ENCODE results near the gene MED15.
"Not testable (repeated sequence)": the region's sequence is repeated elsewhere in the genome, so short reads cannot be mapped to it uniquely, and the experiment has no call there.

The MED15 gene

GRCh38 chr22:20606041-20606783 is 98.8 kb downstream of the MED15 start:
- DNase-seq = peak; percentile 16

- DNase-seq = no peak
Measured at GRCh38 chr22:20606784-20607128, 99.3 kb downstream of the MED15 start.

DNA sequence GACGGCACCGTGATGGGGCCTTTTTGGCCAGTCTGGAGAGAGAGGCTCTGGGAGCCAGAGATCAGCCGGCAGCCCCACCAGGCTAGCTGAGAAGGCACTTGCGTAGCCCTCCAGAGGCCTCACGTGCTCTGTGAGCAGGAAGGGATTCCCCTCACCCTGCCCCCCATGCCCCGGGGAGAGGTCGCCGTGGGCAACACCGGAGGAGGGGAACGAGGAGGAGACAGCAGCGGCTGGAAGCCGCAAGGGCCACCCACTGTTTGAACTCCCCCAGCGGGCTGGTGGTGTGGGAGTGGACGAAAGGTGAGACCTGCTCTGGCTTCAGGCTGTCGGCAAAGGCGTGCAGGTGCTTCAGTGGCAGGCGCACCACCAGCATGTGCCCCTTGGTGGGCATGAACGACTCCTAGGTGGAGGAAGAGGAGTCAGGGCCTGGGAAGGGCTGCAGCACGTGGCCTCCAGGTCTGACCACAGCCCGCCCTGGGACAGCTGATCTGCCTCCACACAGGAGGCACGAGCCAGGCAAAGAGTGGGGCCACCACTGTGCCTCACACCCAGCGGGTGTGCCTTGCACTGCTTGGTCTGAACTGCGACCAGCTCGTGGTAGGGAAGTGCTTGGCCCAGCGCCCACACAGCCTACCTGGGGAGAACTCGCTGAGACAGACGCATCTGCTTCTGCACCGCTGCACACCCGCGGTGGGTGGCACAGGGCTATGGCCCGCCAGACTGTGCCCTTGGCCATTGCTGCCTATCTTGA is 99.9 kb downstream of the MED15 start:
- DNase-seq = no peak

GRCh38 chr22:20610243-20610686 is 102.9 kb downstream of the MED15 start:
- no peak for DNase-seq

DNA sequence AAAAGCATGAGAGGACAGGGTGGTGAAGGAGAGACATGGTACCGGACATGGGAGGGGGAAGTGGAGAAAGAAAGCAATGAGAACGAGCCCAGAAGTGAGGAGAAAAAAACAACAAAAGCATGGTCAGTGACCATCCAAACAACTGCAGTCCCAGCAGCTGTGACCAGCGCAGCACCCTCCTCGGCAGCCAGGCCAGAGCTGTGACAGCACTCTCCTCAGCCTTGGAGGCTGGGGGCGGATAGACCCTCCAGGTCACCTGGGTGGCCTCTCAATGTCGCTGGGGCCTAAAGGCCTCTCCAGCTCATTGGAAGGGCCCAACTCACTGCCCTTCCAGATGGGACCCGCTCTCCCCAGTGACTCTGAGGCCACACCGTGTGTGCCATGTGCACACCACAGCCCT is 103.3 kb downstream of the MED15 start:
- DNase-seq = no peak

GRCh38 chr22:20611418-20611817 is 104.0 kb downstream of the MED15 start:
- no peak for DNase-seq

DNA sequence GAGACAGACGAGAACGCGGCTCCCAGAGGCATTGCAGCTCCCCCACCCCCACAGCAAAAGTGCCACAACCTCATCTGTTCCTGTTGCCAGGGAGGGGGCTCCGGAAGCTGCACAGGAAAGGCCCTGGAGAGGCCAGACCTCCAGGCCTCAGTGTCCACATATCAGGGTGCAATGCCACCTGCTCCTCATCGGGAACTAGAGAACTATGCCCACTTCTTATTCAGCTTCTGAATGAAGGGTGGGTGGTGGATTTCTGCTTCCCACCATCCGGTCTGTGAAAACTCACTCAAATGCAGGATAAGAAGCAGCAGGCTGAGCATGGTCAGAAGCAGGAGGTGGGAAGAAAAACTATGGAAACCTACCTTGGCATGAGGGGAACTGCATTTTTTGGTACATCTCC is 105.9 kb downstream of the MED15 start:
- DNase-seq = no peak

- no peak for DNase-seq
Measured at GRCh38 chr22:20615021-20615420, 107.6 kb downstream of the MED15 start.

DNA sequence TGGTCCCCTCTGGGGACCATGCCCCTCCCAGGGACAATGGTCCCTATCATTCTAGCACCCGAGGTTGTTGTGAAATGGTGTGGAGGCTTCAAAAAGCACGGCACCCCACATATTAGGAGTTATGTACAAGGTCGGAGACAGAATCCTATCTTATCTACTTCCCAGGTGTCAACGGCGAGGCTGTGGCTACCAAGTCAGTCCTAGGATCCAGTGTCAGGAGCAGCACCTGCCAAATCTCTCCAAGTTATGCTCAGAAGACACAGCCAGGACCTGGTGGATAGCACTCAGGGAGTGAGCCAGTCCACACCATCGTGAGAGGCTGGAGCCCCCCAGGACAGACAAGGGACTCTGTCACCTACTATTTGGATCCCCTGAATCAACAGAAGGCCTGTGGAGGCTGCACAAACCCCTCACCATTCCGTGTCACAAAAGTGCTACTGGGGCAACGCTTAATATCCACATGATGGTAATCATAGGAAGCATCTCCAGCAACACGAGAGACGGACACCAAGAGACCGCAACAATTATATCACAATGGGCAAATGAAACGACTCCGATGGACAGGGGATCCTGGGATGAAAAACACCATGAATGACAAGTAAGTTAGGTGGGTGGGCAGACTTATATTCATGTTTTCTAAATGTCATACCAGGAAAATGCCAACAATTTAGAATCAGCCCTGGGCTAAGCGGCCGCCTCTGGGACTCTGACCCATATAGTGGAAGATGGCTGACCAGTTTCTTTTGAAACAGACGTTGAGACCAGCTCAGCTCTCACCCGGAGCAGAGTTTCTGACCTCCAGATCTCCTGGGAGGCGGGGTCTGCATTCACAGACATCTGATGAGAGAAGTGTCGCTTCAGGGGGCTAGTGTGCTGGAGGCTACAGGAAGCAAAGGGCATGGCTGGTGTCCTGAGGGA is 108.4 kb downstream of the MED15 start:
- no peak for DNase-seq

- DNase-seq = no peak
Measured at GRCh38 chr22:20616451-20617043, 109.1 kb downstream of the MED15 start.

GRCh38 chr22:20618488-20618887 is 111.1 kb downstream of the MED15 start:
- no peak for DNase-seq

DNA sequence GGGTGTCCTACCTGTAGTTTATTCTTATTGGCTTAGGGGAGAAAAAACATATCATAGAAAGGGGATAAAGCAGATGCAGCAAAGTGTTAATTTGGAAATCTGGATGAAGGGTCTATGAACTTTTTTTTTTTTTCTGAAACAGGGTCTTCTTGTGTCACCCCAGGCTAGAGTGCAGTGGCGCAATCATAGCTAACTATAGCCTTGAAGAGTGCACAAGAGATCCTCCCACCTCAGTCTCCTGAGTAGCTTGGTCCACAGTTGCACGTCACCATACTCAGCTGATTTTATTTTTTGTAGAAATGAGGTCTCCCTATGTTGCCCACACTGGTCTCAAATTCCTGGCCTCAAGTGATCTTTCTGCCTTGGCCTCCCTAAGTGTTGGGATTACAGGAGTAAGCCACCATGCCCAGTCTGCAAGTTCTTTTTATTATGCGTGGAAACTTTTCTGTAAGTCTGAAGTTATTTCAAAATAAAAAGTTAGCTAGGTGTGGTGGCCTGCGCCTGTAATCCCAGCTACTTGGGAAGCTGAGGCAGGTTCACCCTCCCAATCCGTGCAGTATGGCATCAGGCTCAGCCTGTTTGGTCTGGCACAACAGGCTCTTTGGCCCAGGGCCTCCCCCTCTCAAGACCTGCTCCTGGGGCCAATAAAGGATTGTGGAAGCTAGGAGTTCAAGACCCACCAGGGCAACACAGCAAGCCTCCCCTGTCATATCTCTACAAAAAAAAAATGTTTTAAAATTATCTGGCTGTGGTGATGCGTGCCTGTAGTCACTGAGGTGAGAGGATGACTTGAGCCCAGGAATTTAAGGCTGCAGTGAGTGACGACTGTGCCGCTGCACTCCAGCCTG is 111.9 kb downstream of the MED15 start:
- DNase-seq = no peak

GRCh38 chr22:20619893-20620194 is 112.4 kb downstream of the MED15 start:
- not testable (repeated sequence) for DNase-seq

- no peak for DNase-seq
Measured at GRCh38 chr22:20621162-20621561, 113.8 kb downstream of the MED15 start.

GRCh38 chr22:20622650-20623339 is 115.4 kb downstream of the MED15 start:
- no peak for DNase-seq

DNA sequence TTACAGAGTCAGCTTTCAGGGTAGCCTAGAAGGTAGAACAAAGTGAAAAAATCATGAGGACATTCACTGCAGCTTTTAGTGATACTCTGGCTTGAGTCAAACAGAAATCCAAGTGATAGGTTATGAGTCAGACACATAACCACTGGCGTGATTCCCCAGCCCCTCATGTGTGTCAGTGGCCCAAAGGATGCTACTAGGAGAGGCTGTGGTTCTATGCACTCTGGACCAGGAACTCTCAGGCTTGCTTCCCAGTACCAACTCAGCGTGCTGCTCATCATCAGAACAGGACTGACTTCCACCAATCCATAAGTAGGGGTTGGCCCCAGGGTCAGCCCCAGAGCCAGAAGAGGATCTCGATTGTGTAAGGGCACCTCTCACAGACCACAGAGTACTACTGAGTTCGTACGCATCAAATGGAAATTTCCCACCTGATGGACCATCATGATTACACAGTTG is 116.8 kb downstream of the MED15 start:
- no peak for DNase-seq

DNA sequence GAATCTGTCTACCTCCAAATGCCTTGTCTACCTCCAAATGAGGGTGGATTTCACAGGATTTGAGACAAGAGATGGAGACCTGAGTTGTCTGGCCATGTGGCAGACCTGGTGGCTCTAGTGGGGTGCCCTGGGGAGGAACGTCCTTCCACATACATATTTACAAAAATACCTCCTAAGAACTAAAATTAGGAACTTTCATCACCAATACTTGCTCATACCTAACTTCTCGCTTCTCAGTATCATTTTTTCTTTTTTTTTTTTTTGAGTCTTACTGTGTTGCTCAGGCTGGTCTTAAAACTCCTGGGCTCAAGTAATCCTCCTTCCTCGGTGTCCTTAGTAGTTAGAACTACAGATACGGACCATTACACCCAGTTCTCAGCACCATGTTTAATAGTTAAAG is 117.9 kb downstream of the MED15 start:
- no peak for DNase-seq

DNA sequence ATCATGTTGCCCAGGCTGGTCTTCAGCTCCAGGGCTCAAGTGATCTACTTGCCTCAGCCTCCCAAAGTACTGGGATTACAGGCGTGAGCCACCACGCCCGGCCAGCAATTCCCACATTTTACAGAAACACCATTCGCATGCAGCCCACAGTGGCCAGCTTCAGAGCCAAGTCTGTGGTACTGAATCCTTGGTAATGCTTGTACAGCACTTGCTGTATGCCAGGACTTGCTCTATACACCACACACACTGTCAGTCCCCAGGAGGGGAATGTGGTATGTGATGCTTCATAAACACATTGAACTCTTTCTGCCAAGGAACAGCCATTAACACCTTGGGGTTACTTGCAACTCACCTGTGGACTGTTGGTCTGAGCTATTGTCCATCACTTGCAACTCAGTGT is 119.4 kb downstream of the MED15 start:
- no peak for DNase-seq

GRCh38 chr22:20627432-20627831 is 120.0 kb downstream of the MED15 start:
- no peak for DNase-seq

DNA sequence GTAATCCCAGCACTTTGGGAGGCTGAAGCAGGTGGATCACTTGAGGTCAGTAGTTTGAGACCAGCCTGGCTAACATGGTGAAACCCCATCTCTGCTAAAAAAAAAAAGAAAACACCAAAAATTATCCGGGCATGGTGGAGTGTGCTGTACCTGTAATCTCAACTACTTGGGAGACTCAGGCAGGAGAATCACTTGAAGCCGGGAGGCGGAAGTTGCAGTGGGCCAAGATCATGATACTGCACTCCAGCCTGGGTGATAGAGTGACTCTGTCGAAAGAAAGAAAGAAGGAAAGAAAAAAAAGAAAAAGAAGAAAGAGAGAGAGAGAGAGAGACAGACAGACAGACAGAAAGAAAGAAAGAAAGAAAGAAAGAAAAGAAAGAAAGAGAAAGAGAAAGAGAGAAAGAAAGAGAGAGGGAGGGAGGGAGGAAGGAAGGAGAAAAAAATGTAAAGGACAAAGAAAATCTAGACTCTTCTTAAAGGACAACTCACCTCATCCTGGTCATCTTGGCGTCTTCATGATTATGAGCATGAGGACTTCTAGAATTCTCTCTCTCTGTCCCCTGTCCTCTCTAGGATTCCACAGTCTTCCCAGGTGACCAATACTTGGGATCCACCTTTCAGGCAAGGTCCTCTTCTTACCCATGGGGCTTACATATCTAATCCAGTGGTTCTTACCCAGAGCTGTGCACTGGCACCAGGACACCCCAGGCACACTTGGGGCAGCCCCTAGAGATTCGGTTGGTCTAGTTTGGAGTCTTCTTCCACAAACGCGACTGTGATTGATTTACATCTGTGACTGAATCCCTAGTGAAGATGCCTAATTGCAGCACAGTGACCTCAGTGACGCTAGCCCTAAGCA is 120.9 kb downstream of the MED15 start:
- DNase-seq = no peak

DNA sequence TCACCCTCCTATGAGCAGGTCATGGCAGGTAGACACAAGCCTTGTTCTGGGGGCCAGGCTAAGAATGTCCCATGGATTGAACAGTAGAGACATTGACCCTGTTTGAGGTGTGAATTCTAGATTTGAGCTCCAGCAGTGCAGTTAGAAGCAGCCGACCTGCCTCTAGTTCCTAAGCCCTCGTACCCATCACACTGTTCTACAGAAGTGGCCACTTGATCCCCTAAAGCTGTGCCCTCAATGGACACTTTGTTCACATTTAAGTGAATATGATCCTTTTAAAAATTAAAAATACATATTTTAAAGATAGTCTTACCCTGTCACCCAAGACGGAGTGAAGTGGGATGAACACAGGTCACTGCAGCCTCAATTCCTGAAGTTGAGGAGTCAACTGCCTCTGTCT is 122.0 kb downstream of the MED15 start:
- no peak for DNase-seq

All from NCI-H748 treated with DMSO at 0.1 percent for 48 hours (cell line).